ENCODE results near the gene TNFRSF21.
"Not testable (repeated sequence)": the region's sequence is repeated elsewhere in the genome, so short reads cannot be mapped to it uniquely, and the experiment has no call there.

The TNFRSF21 gene

GRCh38 chr6:47278545-47278944 is 31.2 kb downstream of the TNFRSF21 start:
- peak; percentile 5 to 34 for DNase-seq

GRCh38 chr6:47277702-47278101 is 32.0 kb downstream of the TNFRSF21 start:
- DNase-seq = no peak

- no peak for DNase-seq
Measured at GRCh38 chr6:47276377-47276776, 33.3 kb downstream of the TNFRSF21 start.

GRCh38 chr6:47275640-47276039 is 34.1 kb downstream of the TNFRSF21 start:
- DNase-seq = no peak

- not testable (repeated sequence) for DNase-seq
Measured at GRCh38 chr6:47275132-47275531, 34.6 kb downstream of the TNFRSF21 start.

GRCh38 chr6:47268572-47269187 is 41.0 kb downstream of the TNFRSF21 start:
- no peak for DNase-seq

- DNase-seq = no peak
Measured at GRCh38 chr6:47267301-47267700, 42.4 kb downstream of the TNFRSF21 start.

- DNase-seq = no peak
Measured at GRCh38 chr6:47265971-47266370, 43.7 kb downstream of the TNFRSF21 start.

GRCh38 chr6:47264775-47265184 is 44.9 kb downstream of the TNFRSF21 start:
- DNase-seq = no peak

- no peak for DNase-seq
Measured at GRCh38 chr6:47263268-47263667, 46.4 kb downstream of the TNFRSF21 start.

- DNase-seq = no peak
Measured at GRCh38 chr6:47262231-47262630, 47.5 kb downstream of the TNFRSF21 start.

- no peak for DNase-seq
Measured at GRCh38 chr6:47261191-47261590, 48.5 kb downstream of the TNFRSF21 start.

GRCh38 chr6:47260021-47260420 is 49.7 kb downstream of the TNFRSF21 start:
- DNase-seq = no peak

GRCh38 chr6:47258724-47259347 is 50.9 kb downstream of the TNFRSF21 start:
- no peak for DNase-seq

- DNase-seq = no peak
Measured at GRCh38 chr6:47256981-47257730, 52.5 kb downstream of the TNFRSF21 start.

- DNase-seq = no peak
Measured at GRCh38 chr6:47256361-47256760, 53.3 kb downstream of the TNFRSF21 start.

- no peak for DNase-seq
Measured at GRCh38 chr6:47254906-47255305, 54.8 kb downstream of the TNFRSF21 start.

- DNase-seq = no peak
Measured at GRCh38 chr6:47254051-47254450, 55.7 kb downstream of the TNFRSF21 start.

GRCh38 chr6:47253136-47253535 is 56.6 kb downstream of the TNFRSF21 start:
- DNase-seq = no peak

- no peak for DNase-seq
Measured at GRCh38 chr6:47252633-47253032, 57.1 kb downstream of the TNFRSF21 start.

GRCh38 chr6:47251396-47251795 is 58.3 kb downstream of the TNFRSF21 start:
- no peak for DNase-seq

- DNase-seq = no peak
Measured at GRCh38 chr6:47250302-47250701, 59.4 kb downstream of the TNFRSF21 start.

- DNase-seq = no peak
Measured at GRCh38 chr6:47248446-47248845, 61.3 kb downstream of the TNFRSF21 start.

GRCh38 chr6:47247227-47247797 is 62.4 kb downstream of the TNFRSF21 start:
- DNase-seq = peak; percentile 68 to 70
